ENCODE data around the gene NPIPA3.
"Not testable (repeated sequence)": the region's sequence is repeated elsewhere in the genome, so short reads cannot be mapped to it uniquely, and the experiment has no call there.

Gene NPIPA3

DNA sequence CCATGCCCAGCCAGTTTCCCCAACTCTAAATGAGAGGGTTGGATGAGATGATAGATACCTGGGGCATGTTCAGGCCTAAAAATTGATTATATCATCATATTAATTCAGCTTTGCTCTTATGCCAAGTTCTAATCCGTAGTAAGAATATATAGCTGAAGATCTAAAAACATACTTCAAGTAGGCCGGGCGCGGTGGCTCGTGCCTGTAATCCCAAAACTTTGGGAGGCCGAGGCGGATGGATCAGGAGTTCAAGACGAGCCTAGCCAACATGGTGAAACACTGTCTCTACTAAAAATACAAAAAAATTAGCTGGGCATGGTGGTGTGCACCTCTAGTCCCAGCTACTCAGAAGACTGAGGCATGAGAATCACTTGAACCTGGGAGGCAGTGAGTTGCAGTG is 21.1 kb upstream of the NPIPA3 start:
- Histone ChIP-seq H3K4me1 (ENCODE audit: control insufficient read depth, insufficient read depth, low read length) (no peaks in the 10 kb centered on the region), H3K27me3 (ENCODE audit: control insufficient read depth, insufficient read depth, low read length) (no peaks in the 10 kb centered on the region), H3K4me3 (ENCODE audit: low read length) (no peak overlapping the region), H3K36me3 (ENCODE audit: control insufficient read depth, insufficient read depth, low read length) (no peaks in the 10 kb centered on the region), H3K9ac (ENCODE audit: low read length) (no peak overlapping the region), H3K27ac (ENCODE audit: low read depth, low read length) (no peak overlapping the region)

DNA sequence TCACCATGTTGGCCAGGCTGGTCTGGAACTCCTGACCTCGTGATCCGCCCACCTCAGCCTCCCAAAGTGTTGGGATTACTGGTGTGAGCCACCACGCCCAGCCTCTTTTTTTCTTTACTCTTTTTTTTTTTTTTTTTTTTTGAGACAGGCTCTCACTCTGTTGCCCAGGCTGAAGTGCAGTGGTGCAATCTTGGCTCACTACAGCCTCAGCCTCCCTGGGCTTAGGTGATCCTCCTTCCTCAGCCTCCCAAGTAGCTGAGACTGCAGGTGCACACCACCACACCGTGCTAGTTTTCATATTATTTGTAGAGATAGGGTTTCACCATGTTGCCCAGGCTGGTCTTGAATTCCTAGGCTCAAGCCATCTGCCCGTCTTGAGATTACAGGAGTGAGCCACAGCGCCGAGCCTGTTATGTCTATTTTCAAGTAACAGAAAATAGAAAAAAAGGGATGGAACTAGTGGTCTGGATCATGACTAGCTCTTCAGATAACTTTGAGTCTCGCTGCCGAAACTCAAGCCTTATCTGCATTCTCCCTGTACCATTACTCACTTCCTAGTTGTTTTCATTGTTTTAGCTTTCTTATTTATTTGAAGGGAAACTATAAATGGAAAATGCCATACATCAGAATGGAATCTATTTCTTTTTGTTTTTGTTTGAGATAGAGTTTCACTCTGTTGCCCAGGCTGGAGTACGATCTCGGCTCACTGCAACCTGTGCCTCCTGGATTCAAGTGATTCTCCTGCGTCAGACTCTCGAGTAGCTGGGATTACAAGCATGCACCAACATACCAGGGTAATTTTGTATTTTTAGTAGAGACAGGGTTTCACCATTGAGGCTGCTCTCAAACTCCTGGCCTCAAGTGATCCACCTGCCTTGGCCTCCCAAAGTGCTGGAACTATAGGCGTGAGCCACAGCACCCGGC is 17.1 kb upstream of the NPIPA3 start:
- not testable (repeated sequence) for H3K36me3 ChIP-seq (ENCODE audit: control insufficient read depth, insufficient read depth, low read length); H3K4me1 ChIP-seq (ENCODE audit: control insufficient read depth, insufficient read depth, low read length); H3K27ac ChIP-seq (ENCODE audit: low read depth, low read length); H3K4me3 ChIP-seq (ENCODE audit: low read length); H3K9ac ChIP-seq (ENCODE audit: low read length); H3K27me3 ChIP-seq (ENCODE audit: control insufficient read depth, insufficient read depth, low read length)

- not testable (repeated sequence) for H3K36me3 ChIP-seq (ENCODE audit: control insufficient read depth, insufficient read depth, low read length); H3K4me3 ChIP-seq (ENCODE audit: low read length); H3K27ac ChIP-seq (ENCODE audit: low read depth, low read length); H3K27me3 ChIP-seq (ENCODE audit: control insufficient read depth, insufficient read depth, low read length); H3K9ac ChIP-seq (ENCODE audit: low read length); H3K4me1 ChIP-seq (ENCODE audit: control insufficient read depth, insufficient read depth, low read length)
These were observed 9.1 kb upstream of the NPIPA3 start, which contains the start of gene PLA2G10 for GRCh38 chr16:14694129-14694528. Gene PLA2G10, minus strand, starts transcription at chr16:14694308. Its CDS starts 79 bp downstream, at chr16:14694229.

- not testable (repeated sequence) for H3K4me3 ChIP-seq (ENCODE audit: low read length); H3K27ac ChIP-seq (ENCODE audit: low read depth, low read length); H3K27me3 ChIP-seq (ENCODE audit: control insufficient read depth, insufficient read depth, low read length); H3K9ac ChIP-seq (ENCODE audit: low read length); H3K4me1 ChIP-seq (ENCODE audit: control insufficient read depth, insufficient read depth, low read length); H3K36me3 ChIP-seq (ENCODE audit: control insufficient read depth, insufficient read depth, low read length)
These were observed 1.4 kb upstream of the NPIPA3 start for GRCh38 chr16:14701859-14702258.

- H3K4me1 ChIP-seq (ENCODE audit: control insufficient read depth, insufficient read depth, low read length); H3K36me3 ChIP-seq (ENCODE audit: control insufficient read depth, insufficient read depth, low read length); H3K27ac ChIP-seq (ENCODE audit: low read depth, low read length); H3K9ac ChIP-seq (ENCODE audit: low read length); H3K27me3 ChIP-seq (ENCODE audit: control insufficient read depth, insufficient read depth, low read length); H3K4me3 ChIP-seq (ENCODE audit: low read length): not testable (repeated sequence)
These were observed 539 bp upstream of the NPIPA3 start for GRCh38 chr16:14702672-14703071.

DNA sequence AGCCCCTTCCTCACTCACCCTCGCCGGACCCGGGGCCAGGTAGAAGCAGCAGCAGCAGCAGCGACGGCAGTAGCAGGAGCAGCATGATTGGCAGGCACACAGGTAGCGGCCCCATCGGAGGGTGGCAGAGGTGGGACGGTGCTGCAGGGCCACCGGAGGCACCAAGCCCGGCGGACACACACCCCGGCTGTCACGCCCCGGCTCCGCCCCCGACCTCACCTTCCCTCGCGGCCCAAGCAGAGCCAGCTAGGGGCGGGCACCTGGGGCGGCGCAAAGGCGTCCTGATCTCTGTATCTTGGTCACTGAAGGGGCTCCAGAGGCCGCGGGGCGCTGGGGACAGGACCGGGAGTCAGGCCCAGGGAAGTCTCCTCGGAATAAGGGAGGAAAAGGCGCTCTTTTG is 30.0 kb downstream of the NPIPA3 start:
- H3K9ac ChIP-seq (ENCODE audit: low read length); H3K4me1 ChIP-seq (ENCODE audit: control insufficient read depth, insufficient read depth, low read length); H3K4me3 ChIP-seq (ENCODE audit: low read length); H3K27me3 ChIP-seq (ENCODE audit: control insufficient read depth, insufficient read depth, low read length); H3K27ac ChIP-seq (ENCODE audit: low read depth, low read length); H3K36me3 ChIP-seq (ENCODE audit: control insufficient read depth, insufficient read depth, low read length): not testable (repeated sequence)

GRCh38 chr16:14740832-14741385 is 37.7 kb downstream of the NPIPA3 start:
- not testable (repeated sequence) for H3K4me1 ChIP-seq (ENCODE audit: control insufficient read depth, insufficient read depth, low read length); H3K36me3 ChIP-seq (ENCODE audit: control insufficient read depth, insufficient read depth, low read length); H3K27me3 ChIP-seq (ENCODE audit: control insufficient read depth, insufficient read depth, low read length); H3K9ac ChIP-seq (ENCODE audit: low read length); H3K4me3 ChIP-seq (ENCODE audit: low read length); H3K27ac ChIP-seq (ENCODE audit: low read depth, low read length)

- not testable (repeated sequence) for H3K27ac ChIP-seq (ENCODE audit: low read depth, low read length); H3K27me3 ChIP-seq (ENCODE audit: control insufficient read depth, insufficient read depth, low read length); H3K4me1 ChIP-seq (ENCODE audit: control insufficient read depth, insufficient read depth, low read length); H3K4me3 ChIP-seq (ENCODE audit: low read length); H3K36me3 ChIP-seq (ENCODE audit: control insufficient read depth, insufficient read depth, low read length); H3K9ac ChIP-seq (ENCODE audit: low read length)
These were observed 38.6 kb downstream of the NPIPA3 start for GRCh38 chr16:14741794-14742193.

GRCh38 chr16:14742273-14743128 is 39.3 kb downstream of the NPIPA3 start, which contains the start of gene NPIPA2:
Gene NPIPA2, plus strand, starts transcription at chr16:14742533. Its CDS starts 5,533 bp downstream, at chr16:14748066.
- H3K36me3 ChIP-seq (ENCODE audit: control insufficient read depth, insufficient read depth, low read length); H3K9ac ChIP-seq (ENCODE audit: low read length); H3K4me3 ChIP-seq (ENCODE audit: low read length); H3K27ac ChIP-seq (ENCODE audit: low read depth, low read length); H3K27me3 ChIP-seq (ENCODE audit: control insufficient read depth, insufficient read depth, low read length); H3K4me1 ChIP-seq (ENCODE audit: control insufficient read depth, insufficient read depth, low read length): not testable (repeated sequence)

- not testable (repeated sequence) for H3K36me3 ChIP-seq (ENCODE audit: control insufficient read depth, insufficient read depth, low read length); H3K27me3 ChIP-seq (ENCODE audit: control insufficient read depth, insufficient read depth, low read length); H3K4me3 ChIP-seq (ENCODE audit: low read length); H3K4me1 ChIP-seq (ENCODE audit: control insufficient read depth, insufficient read depth, low read length); H3K9ac ChIP-seq (ENCODE audit: low read length); H3K27ac ChIP-seq (ENCODE audit: low read depth, low read length)
These were observed 70.4 kb downstream of the NPIPA3 start for GRCh38 chr16:14773654-14774053.

GRCh38 chr16:14775624-14776023 is 72.4 kb downstream of the NPIPA3 start:
- not testable (repeated sequence) for H3K4me1 ChIP-seq (ENCODE audit: control insufficient read depth, insufficient read depth, low read length); H3K27ac ChIP-seq (ENCODE audit: low read depth, low read length); H3K27me3 ChIP-seq (ENCODE audit: control insufficient read depth, insufficient read depth, low read length); H3K4me3 ChIP-seq (ENCODE audit: low read length); H3K36me3 ChIP-seq (ENCODE audit: control insufficient read depth, insufficient read depth, low read length); H3K9ac ChIP-seq (ENCODE audit: low read length)
